Parathyroid adenoma (tissue), 2 donors: Measurements from ENCODE around the gene RPL22.

Source experiments
- H2AFZ ChIP-seq: fragments of 300-600 bp; sonication (generic); one replicate; pipeline ENCODE4 v1.7.0; 2017; ENCODE audit warnings: antibody characterized with exemption, mild to moderate bottlenecking
- H3K27ac ChIP-seq: fragments of 300-600 bp; sonication (generic); one replicate; pipeline ENCODE4 v1.7.0; 2017
- H3K27me3 ChIP-seq: fragments of 300-600 bp; sonication (generic); one replicate; pipeline ENCODE4 v1.7.0; 2017; ENCODE audit warnings: low read length; ENCODE audit not compliant: control insufficient read depth, insufficient read depth
- H3K36me3 ChIP-seq: fragments of 300-600 bp; sonication (generic); one replicate; pipeline ENCODE4 v1.7.0; 2017; ENCODE audit warnings: low read length; ENCODE audit not compliant: control insufficient read depth, insufficient read depth
- H3K4me1 ChIP-seq: fragments of 300-600 bp; sonication (generic); one replicate; pipeline ENCODE4 v1.7.0; 2017; ENCODE audit warnings: control low read depth
- H3K4me2 ChIP-seq: fragments of 300-600 bp; sonication (generic); one replicate; pipeline ENCODE4 v1.7.0; 2017; ENCODE audit warnings: low read length
- H3K4me3 ChIP-seq: fragments of 300-600 bp; sonication (generic); one replicate; pipeline ENCODE4 v1.7.0; 2017; ENCODE audit warnings: low read depth, low read length
- H3K79me2 ChIP-seq: fragments of 300-600 bp; sonication (generic); one replicate; pipeline ENCODE4 v1.7.0; 2017; ENCODE audit warnings: control low read depth
- H3K9ac ChIP-seq: fragments of 300-600 bp; sonication (generic); one replicate; pipeline ENCODE4 v1.7.0; 2017; ENCODE audit warnings: mild to moderate bottlenecking
- H3K9me3 ChIP-seq: fragments of 300-600 bp; sonication (generic); one replicate; pipeline ENCODE4 v1.7.0; 2017; ENCODE audit warnings: low read length; ENCODE audit not compliant: control insufficient read depth
- TF ChIP-seq, protein P1 (sequence below): fragments of 300-600 bp; sonication (generic); IDR thresholded peaks from one replicate; pipeline ENCODE4 v1.7.0; 2017; ENCODE audit warnings: antibody characterized with exemption, mild to moderate bottlenecking
- donor health status: primary hyperparathyroidism.

The RPL22 gene

DNA sequence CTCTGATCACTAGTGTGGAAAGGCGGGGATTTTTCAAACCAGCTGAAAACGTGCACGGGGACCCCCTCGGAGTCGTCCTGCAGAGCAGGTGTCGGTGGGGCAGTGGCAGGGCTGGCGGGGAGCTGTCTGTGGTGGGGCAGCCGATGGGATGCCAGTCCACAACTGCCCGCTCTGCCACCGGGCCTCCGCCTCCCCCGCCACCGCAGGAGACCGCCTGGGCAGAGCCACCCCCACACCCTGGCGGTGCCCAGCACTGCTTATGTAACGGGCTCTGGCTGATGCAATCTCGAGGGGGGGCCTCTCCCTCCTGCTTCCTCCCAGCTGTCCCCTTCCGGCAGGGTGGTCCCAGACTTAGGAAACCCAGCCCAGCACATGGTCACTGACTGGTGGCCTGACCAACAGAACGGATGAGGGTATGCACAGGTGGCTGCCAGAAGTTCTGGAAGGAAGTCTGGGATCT is 28.6 kb downstream of the RPL22 start:
- H3K9ac ChIP-seq: no peak overlapping the region
- H2AFZ ChIP-seq: no peak overlapping the region
- H3K4me1 ChIP-seq: no peaks in the 10 kb centered on the region
- no peak overlapping the region for H3K4me2 ChIP-seq
- no peak overlapping the region for H3K27ac ChIP-seq
- TF ChIP-seq, protein P1, sequence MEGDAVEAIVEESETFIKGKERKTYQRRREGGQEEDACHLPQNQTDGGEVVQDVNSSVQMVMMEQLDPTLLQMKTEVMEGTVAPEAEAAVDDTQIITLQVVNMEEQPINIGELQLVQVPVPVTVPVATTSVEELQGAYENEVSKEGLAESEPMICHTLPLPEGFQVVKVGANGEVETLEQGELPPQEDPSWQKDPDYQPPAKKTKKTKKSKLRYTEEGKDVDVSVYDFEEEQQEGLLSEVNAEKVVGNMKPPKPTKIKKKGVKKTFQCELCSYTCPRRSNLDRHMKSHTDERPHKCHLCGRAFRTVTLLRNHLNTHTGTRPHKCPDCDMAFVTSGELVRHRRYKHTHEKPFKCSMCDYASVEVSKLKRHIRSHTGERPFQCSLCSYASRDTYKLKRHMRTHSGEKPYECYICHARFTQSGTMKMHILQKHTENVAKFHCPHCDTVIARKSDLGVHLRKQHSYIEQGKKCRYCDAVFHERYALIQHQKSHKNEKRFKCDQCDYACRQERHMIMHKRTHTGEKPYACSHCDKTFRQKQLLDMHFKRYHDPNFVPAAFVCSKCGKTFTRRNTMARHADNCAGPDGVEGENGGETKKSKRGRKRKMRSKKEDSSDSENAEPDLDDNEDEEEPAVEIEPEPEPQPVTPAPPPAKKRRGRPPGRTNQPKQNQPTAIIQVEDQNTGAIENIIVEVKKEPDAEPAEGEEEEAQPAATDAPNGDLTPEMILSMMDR: no peak
- peaks cover 5% of the 10 kb centered on the region for H3K27me3 ChIP-seq
- no peaks in the 10 kb centered on the region for H3K79me2 ChIP-seq
- H3K4me3 ChIP-seq: no peak overlapping the region
- no peaks in the 10 kb centered on the region for H3K36me3 ChIP-seq
- H3K9me3 ChIP-seq: no peaks in the 10 kb centered on the region

DNA sequence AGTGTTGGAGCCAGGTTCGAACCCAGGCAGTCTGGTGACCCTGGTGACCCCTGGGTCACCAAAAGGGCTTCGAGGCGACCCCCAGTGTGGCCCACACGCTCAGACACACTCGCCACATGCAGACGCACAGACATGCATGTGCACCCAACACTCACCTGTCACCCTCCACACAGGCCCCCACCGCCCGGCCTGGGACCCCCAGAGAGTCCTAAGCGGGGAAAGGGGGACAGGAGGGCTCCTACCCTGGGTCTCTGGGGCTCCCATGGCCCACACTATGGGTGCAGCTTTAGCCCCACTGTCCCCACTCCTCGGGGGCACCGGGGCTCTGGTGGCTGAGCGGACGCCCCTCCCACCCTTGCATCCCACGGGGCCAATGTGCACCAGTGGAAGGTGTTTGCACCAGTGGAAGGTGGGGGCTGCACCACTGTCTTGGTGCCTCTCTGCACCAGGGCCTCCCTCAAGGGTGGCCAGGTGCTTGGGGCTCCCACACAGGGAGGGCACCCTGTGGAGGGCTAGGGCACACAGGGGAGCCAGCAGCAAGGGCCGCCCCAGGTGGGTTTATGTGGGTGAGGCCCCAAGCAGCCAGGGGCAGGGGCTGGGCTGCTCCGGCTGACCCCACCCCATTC is 29.2 kb downstream of the RPL22 start:
- H3K79me2 ChIP-seq: no peaks in the 10 kb centered on the region
- peaks cover 5% of the 10 kb centered on the region for H3K27me3 ChIP-seq
- no peaks in the 10 kb centered on the region for H3K36me3 ChIP-seq
- H2AFZ ChIP-seq: no peak overlapping the region
- H3K4me2 ChIP-seq: no peak overlapping the region
- no peak overlapping the region for H3K4me3 ChIP-seq
- H3K4me1 ChIP-seq: no peaks in the 10 kb centered on the region
- no peaks in the 10 kb centered on the region for H3K9me3 ChIP-seq
- no peak overlapping the region for H3K9ac ChIP-seq
- H3K27ac ChIP-seq: no peak overlapping the region
- TF ChIP-seq, protein P1: no peak

DNA sequence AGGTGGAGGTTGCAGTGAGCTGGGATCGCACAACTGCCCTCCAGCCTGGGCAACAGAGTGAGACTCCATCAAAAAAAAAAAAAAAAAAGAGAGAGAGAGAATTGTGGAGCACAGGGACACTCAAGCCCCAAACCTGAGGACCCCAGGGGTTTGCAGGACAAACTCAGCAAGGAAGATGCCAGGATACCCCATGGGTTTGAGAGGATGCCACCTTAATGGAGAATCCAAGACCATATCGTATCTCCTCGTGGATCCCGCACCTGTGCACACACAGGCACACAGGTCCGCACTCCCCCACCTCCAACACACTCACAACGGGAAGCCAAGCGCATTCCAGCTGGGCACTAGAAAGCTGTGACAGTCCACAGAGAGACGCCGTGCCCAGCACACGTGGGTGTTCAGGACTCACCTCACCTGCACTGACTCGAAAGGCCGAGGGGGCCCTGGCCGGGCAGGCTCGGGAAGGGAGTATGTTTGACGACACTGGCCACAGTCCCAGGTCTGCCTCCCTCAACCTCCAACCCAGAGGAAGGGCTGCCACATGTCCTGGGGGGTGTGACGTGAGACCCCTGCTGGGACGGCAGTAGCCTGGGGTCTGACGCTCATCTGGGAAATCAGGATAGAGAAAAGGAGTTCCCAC is 30.3 kb downstream of the RPL22 start:
- Histone ChIP-seq H3K4me2 (no peak overlapping the region), H3K36me3 (no peaks in the 10 kb centered on the region), H3K27ac (no peak overlapping the region), H3K4me3 (no peak overlapping the region), H3K79me2 (no peaks in the 10 kb centered on the region), H3K27me3 (peaks cover 5% of the 10 kb centered on the region), H3K9ac (no peak overlapping the region), H3K4me1 (no peaks in the 10 kb centered on the region), H3K9me3 (no peaks in the 10 kb centered on the region), H2AFZ (no peak overlapping the region)
- TF ChIP-seq, protein P1: no peak

DNA sequence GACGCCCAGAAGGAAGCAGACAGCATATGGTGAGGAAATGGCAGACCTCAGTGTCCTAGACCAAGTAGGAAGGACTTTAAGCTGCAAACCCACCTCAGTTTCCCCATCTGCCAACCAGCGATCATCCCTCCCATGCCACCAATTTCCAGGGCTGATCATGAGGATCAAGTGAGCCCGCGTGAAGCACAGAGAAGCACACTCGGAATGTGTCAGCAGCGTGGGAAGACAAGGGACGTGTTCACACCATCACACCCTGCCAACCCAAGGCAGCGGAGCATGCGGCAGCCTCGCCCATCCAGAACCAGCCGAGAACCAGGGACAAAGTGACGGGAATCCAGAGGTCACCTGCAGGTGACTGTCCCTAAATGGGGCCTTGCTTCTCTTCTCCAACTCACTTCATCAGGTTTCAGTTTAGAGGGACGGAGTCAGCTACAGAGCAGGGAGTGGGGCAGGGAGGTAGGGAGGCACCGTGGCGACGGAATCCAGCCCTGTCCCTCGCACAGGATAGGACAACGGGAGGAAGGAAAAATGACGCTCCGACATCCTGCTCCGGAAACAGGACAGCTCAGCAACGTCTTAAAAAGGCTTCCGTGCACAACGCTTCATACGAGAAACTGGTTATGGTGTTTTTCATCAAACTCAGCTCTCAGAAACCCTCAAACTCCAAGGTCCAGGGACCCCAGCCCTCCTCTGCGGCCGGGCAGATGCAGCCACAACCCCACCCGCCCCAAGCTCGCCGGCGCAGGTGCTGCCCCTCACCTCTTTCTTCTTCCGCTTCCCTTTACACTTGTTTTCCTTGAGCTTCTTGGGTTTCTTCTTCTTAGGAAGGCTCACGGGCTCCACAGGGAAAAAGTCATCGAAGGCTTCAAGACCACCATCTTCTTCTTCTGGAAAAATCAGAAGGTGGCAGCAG is 31.7 kb downstream of the RPL22 start:
- H3K9ac ChIP-seq: no peak overlapping the region
- no peaks in the 10 kb centered on the region for H3K36me3 ChIP-seq
- no peak overlapping the region for H3K27ac ChIP-seq
- peaks cover 5% of the 10 kb centered on the region for H3K27me3 ChIP-seq
- H2AFZ ChIP-seq: no peak overlapping the region
- no peaks in the 10 kb centered on the region for H3K4me1 ChIP-seq
- no peaks in the 10 kb centered on the region for H3K9me3 ChIP-seq
- H3K4me2 ChIP-seq: no peak overlapping the region
- no peaks in the 10 kb centered on the region for H3K79me2 ChIP-seq
- H3K4me3 ChIP-seq: no peak overlapping the region
- TF ChIP-seq, protein P1: no peak
